ENCODE measurements around the gene CAST. TPM values are rescaled to one million over a fixed set of nuclear protein-coding genes. Genes with fewer than 3 reads are reported as not detected.

CAST gene
- total RNA-seq, 1 experiment from 2014 or later, result 52.3 TPM

DNA sequence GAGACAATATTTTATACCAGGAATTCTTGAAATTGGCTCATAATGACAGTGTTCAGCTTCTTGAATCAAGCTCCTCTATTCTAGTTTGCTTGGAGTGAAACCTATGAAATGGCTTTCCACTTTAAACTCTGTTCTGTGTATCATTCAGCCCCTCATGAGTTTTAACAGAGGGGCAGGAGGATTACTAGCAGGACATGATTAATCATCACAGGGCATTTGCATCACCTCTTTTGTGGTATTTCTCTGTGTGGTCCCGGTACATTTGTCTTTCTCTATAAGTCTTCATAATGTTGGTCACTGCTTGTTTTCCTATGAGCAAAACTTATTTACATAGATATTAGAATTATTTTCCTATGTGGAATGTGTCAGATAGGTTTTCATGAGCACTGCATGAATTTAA lies 21.2 kb downstream of the CAST start:
- H3K14ac ChIP-seq (ENCODE audit: insufficient read depth, low read length), result no peak overlapping the region
- Mint-ChIP-seq H3K27ac (no peak overlapping the region), H3K4me3 (no peak overlapping the region), H3K27me3 (ENCODE audit: low read depth) (no peaks in the 10 kb centered on the region), H3K9me3 (no peaks in the 10 kb centered on the region), H3K36me3 (ENCODE audit: insufficient read depth in 1 of 3, low read depth in 3 of 3) (no peaks in the 10 kb centered on the region), H3K4me1 (peaks cover 0 to 6% of the 10 kb centered on the region in 2 experiments; a peak in 2 of 4 replicates)
- H3K79me1 ChIP-seq (ENCODE audit: insufficient read depth, low read depth, low read length, poor library complexity, severe bottlenecking), result no peaks in the 10 kb centered on the region
- H4K8ac ChIP-seq (replicated peaks; ENCODE audit: insufficient read length, low read depth, low read length), result no peak overlapping the region
- H3K56ac ChIP-seq (ENCODE audit: insufficient read length, low read depth, low read length), result no peak overlapping the region
- TF ChIP-seq, protein P1, sequence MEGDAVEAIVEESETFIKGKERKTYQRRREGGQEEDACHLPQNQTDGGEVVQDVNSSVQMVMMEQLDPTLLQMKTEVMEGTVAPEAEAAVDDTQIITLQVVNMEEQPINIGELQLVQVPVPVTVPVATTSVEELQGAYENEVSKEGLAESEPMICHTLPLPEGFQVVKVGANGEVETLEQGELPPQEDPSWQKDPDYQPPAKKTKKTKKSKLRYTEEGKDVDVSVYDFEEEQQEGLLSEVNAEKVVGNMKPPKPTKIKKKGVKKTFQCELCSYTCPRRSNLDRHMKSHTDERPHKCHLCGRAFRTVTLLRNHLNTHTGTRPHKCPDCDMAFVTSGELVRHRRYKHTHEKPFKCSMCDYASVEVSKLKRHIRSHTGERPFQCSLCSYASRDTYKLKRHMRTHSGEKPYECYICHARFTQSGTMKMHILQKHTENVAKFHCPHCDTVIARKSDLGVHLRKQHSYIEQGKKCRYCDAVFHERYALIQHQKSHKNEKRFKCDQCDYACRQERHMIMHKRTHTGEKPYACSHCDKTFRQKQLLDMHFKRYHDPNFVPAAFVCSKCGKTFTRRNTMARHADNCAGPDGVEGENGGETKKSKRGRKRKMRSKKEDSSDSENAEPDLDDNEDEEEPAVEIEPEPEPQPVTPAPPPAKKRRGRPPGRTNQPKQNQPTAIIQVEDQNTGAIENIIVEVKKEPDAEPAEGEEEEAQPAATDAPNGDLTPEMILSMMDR (conservative IDR thresholded peaks at IDR 0.05), result no peak
- no peak overlapping the region for H4K5ac ChIP-seq (ENCODE audit: insufficient read length, low read depth, low read length)
- no peak overlapping the region for H3K4ac ChIP-seq (ENCODE audit: low read depth, low read length)
- no peak overlapping the region for H2BK120ac ChIP-seq (ENCODE audit: low read depth, low read length, poor library complexity, severe bottlenecking)
- H3K4me2 ChIP-seq (ENCODE audit: insufficient read depth, insufficient read length, low read length), result no peak overlapping the region
- no peak overlapping the region for H3T11ph ChIP-seq (ENCODE audit: low read length)
- no peaks in the 10 kb centered on the region for H3K27me3 ChIP-seq (ENCODE audit: insufficient read depth, low read length)
- no peak overlapping the region for H2BK15ac ChIP-seq (ENCODE audit: low read depth, low read length)
- H3K4me1 ChIP-seq (ENCODE audit: insufficient read depth, low read length), result no peaks in the 10 kb centered on the region
- no peak overlapping the region for H3K27ac ChIP-seq (ENCODE audit: insufficient read length, low read depth, low read length)
- H2BK20ac ChIP-seq (ENCODE audit: low read depth, low read length, poor library complexity, severe bottlenecking), result no peak overlapping the region
- no peak overlapping the region for H3K9ac ChIP-seq (ENCODE audit: extremely low read depth, insufficient read length, low read length)
- no peak overlapping the region for H3K23ac ChIP-seq (ENCODE audit: insufficient read length, low read depth, low read length)
- no peaks in the 10 kb centered on the region for H3K9me3 ChIP-seq (ENCODE audit: control insufficient read depth, low read depth, low read length)
- no peak overlapping the region for H2BK5ac ChIP-seq (ENCODE audit: insufficient read length, low read length)
- H2BK12ac ChIP-seq (ENCODE audit: insufficient read length, low read depth, low read length), result no peak overlapping the region
- H3K18ac ChIP-seq (ENCODE audit: insufficient read length, low read depth, low read length), result no peak overlapping the region
- no CpG with 5 or more reads among the region's 1 CpG for WGBS (ENCODE audit: extremely low coverage, insufficient read length, low lambda C conversion rate)
- H3K23me2 ChIP-seq (ENCODE audit: insufficient read length, low read depth, low read length, poor library complexity, severe bottlenecking), result no peaks in the 10 kb centered on the region
- H4K20me1 ChIP-seq (ENCODE audit: control insufficient read depth, insufficient read depth, insufficient read length), result no peaks in the 10 kb centered on the region
- no peak overlapping the region for H4K91ac ChIP-seq (ENCODE audit: insufficient read length, low read depth, low read length)
- H2AK5ac ChIP-seq (ENCODE audit: insufficient read length, low read length), result no peak overlapping the region
- no peak for DNase-seq
- no peak overlapping the region for H2AFZ ChIP-seq (ENCODE audit: low read length)
- no peaks in the 10 kb centered on the region for H3K79me2 ChIP-seq (ENCODE audit: insufficient read depth, low read length)

Data from H9 (cell line).